ENCODE data around the gene NTN4. TPM values are rescaled to one million over a fixed set of nuclear protein-coding genes. Genes with fewer than 3 reads are reported as not detected.
A peak's percentile ranks its signal among the peaks of the same experiment; 100 is the strongest.

The NTN4 gene
- polyA plus RNA-seq, 1 of the 3 experiments (the other 2 are of a cell fraction), result 0.08 TPM

- H3K27me3 ChIP-seq (ENCODE audit: insufficient read depth), result no peaks in the 10 kb centered on the region; the same call in 1 of the 2 replicates
- H3K4me1 ChIP-seq (ENCODE audit: control insufficient read depth in 1 of 2, insufficient read depth in 2 of 2, low read depth in 1 of 2, low read length in 1 of 2), result peaks cover 0 to 11% of the 10 kb centered on the region in 2 experiments; a peak in 2 of 4 replicates
- no peak overlapping the region for H3K4me2 ChIP-seq
- H3K9me2 ChIP-seq, result no peaks in the 10 kb centered on the region
- H3K27ac ChIP-seq (ENCODE audit: low read depth in 2 of 2, low read length in 1 of 2), result no peak overlapping the region
- no peaks in the 10 kb centered on the region for H3K79me2 ChIP-seq (ENCODE audit: insufficient read depth)
- ChIA-PET CTCF (no interaction called here), POLR2A (no interaction called here)
- DNase-seq, result no peak
- H3F3A ChIP-seq (replicated peaks; ENCODE audit: insufficient read depth), result peaks cover 16% of the 10 kb centered on the region
- 0 out of 2 replicates have a peak, but pooled peaks cover 3% of the 10 kb centered on the region for H3K9me3 ChIP-seq
- WGBS (ENCODE audit: low lambda C conversion rate), result 58% methylated on average over 5 of the region's 5 CpGs
- peak; percentile 73 for TF ChIP-seq JUND (IDR thresholded peaks at IDR 0.05)
- peak; percentile 50; the same call in 1 of the 2 replicates for TF ChIP-seq TEAD4 (IDR thresholded peaks at IDR 0.05; ENCODE audit: borderline replicate concordance, insufficient read depth)
- TF ChIP-seq CTCF (IDR thresholded peaks at IDR 0.05), result no peak
- TF ChIP-seq TCF12 (IDR thresholded peaks at IDR 0.05), result peak; percentile 51
- TF ChIP-seq PBX3 (IDR thresholded peaks at IDR 0.05), result no peak
- peak; percentile 60; the same call in 1 of the 2 replicates for TF ChIP-seq FOSL2 (IDR thresholded peaks at IDR 0.05; ENCODE audit: borderline replicate concordance, low read depth)
- peak in 1 of 2 experiments; percentile 33; a peak in 1 of 4 replicates for TF ChIP-seq EP300 (IDR thresholded peaks at IDR 0.05; ENCODE audit: borderline replicate concordance in 1 of 2, low read depth in 1 of 2, low read length in 1 of 2)
- no peak for TF ChIP-seq GABPA (IDR thresholded peaks at IDR 0.05; ENCODE audit: low read depth)
- TF ChIP-seq USF2 (IDR thresholded peaks at IDR 0.05; ENCODE audit: borderline replicate concordance, low read depth, low read length), result no peak
- peak; percentile 71 for TF ChIP-seq NFIC (IDR thresholded peaks at IDR 0.05; ENCODE audit: borderline replicate concordance)
- no peak for TF ChIP-seq GATA2 (CRISPR knock-in tag; IDR thresholded peaks at IDR 0.05)
- H3K9ac ChIP-seq, result no peak overlapping the region
- no peak overlapping the region for H3K4me3 ChIP-seq (ENCODE audit: low read depth in 2 of 2, low read length in 1 of 2)
- no peak overlapping the region for H2AFZ ChIP-seq (ENCODE audit: low read depth)
- no peaks in the 10 kb centered on the region for H4K20me1 ChIP-seq (ENCODE audit: insufficient read depth)
- no peaks in the 10 kb centered on the region for H3K36me3 ChIP-seq (replicated peaks in 1 of 2; ENCODE audit: control insufficient read depth in 1 of 2, insufficient read depth in 2 of 2, low read length in 1 of 2)
Measured at GRCh38 chr12:95802482-95803270, 12.1 kb upstream of the NTN4 start.

- Histone ChIP-seq H3K36me3 (replicated peaks in 1 of 2; ENCODE audit: control insufficient read depth in 1 of 2, insufficient read depth in 2 of 2, low read length in 1 of 2) (no peaks in the 10 kb centered on the region), H3F3A (replicated peaks; ENCODE audit: insufficient read depth) (no peaks in the 10 kb centered on the region), H3K27me3 (ENCODE audit: insufficient read depth) (peaks cover 15% of the 10 kb centered on the region; the same call in 1 of the 2 replicates), H3K4me3 (ENCODE audit: low read depth in 2 of 2, low read length in 1 of 2) (no peak overlapping the region), H2AFZ (ENCODE audit: low read depth) (no peak overlapping the region), H3K79me2 (ENCODE audit: insufficient read depth) (no peaks in the 10 kb centered on the region), H3K4me2 (no peak overlapping the region), H3K9ac (no peak overlapping the region), H3K4me1 (ENCODE audit: control insufficient read depth in 1 of 2, insufficient read depth in 2 of 2, low read depth in 1 of 2, low read length in 1 of 2) (no peaks in the 10 kb centered on the region), H3K27ac (ENCODE audit: low read depth in 2 of 2, low read length in 1 of 2) (no peak overlapping the region), H4K20me1 (ENCODE audit: insufficient read depth) (no peaks in the 10 kb centered on the region), H3K9me3 (no peaks in the 10 kb centered on the region), H3K9me2 (no peaks in the 10 kb centered on the region)
- CTCF ChIA-PET, result interaction anchor here (1.6 to 2.0 kb wide), 2 partner anchors 10 to 18 kb away, joined by 6 to 7 read pairs; no protein-coding TSS in a partner anchor
- POLR2A ChIA-PET, result interaction anchor here (0.6 kb wide), 1 partner anchor 271 kb away, joined by 3 read pairs; no protein-coding TSS in a partner anchor
- 31% methylated on average over 2 of the region's 2 CpGs for whole genome bisulfite sequencing (ENCODE audit: low lambda C conversion rate)
- no peak for DNase-seq
- no peak for TF ChIP-seq POLR2AphosphoS5 (IDR thresholded peaks at IDR 0.05; ENCODE audit: low read depth, low read length)
- TF ChIP-seq MAX (IDR thresholded peaks at IDR 0.05; ENCODE audit: low read depth), result no peak
- TF ChIP-seq SIN3A (IDR thresholded peaks at IDR 0.05; ENCODE audit: borderline replicate concordance, low read depth, low read length), result no peak
- no peak for TF ChIP-seq NRF1 (IDR thresholded peaks at IDR 0.05; ENCODE audit: low read depth, low read length)
- TF ChIP-seq CTCF (IDR thresholded peaks at IDR 0.05), result no peak
- TF ChIP-seq RCOR1 (IDR thresholded peaks at IDR 0.05; ENCODE audit: low read length), result no peak
- no peak for TF ChIP-seq ELF1 (IDR thresholded peaks at IDR 0.05)
- TF ChIP-seq TEAD4 (IDR thresholded peaks at IDR 0.05; ENCODE audit: borderline replicate concordance, insufficient read depth), result no peak
- TF ChIP-seq USF2 (IDR thresholded peaks at IDR 0.05; ENCODE audit: borderline replicate concordance, low read depth, low read length), result no peak
- no peak for TF ChIP-seq MEF2A (IDR thresholded peaks at IDR 0.05; ENCODE audit: borderline replicate concordance, low read depth)
- TF ChIP-seq CHD2 (IDR thresholded peaks at IDR 0.05; ENCODE audit: low read length, partially characterized antibody), result no peak
- TF ChIP-seq RFX5 (IDR thresholded peaks at IDR 0.05; ENCODE audit: low read length), result no peak
- no peak for TF ChIP-seq EP300 (IDR thresholded peaks at IDR 0.05; ENCODE audit: borderline replicate concordance in 1 of 2, low read depth in 1 of 2, low read length in 1 of 2)
Measured at GRCh38 chr12:95796982-95797289, 6.4 kb upstream of the NTN4 start.
